Cerebellar nuclear complex (tissue), 1 donor: ENCODE data around the gene ARMC12.

Experiments
- DNase-seq, 2 experiments: peaks; one replicate each; lab custom pipeline; 2025; lab: John Stamatoyannopoulos, UW

The ARMC12 gene

GRCh38 chr6:35776364-35777215, 39.8 kb downstream of the ARMC12 start, which contains the start of gene CLPSL2:
Gene CLPSL2 (plus strand): TSS chr6:35776598. CDS start chr6:35776619, 21 bp downstream.
- no peak for DNase-seq

GRCh38 chr6:35777356-35778102, 40.7 kb downstream of the ARMC12 start:
- no peak for DNase-seq

- no peak for DNase-seq
These were observed 41.6 kb downstream of the ARMC12 start for GRCh38 chr6:35778437-35778836.

GRCh38 chr6:35780719-35781118, 43.9 kb downstream of the ARMC12 start, which contains the start of gene CLPSL1:
Gene CLPSL1 (plus strand): TSS chr6:35781019. CDS start chr6:35781111, 92 bp downstream.
- DNase-seq = no peak

GRCh38 chr6:35781290-35781689, 44.5 kb downstream of the ARMC12 start:
- DNase-seq = no peak

GRCh38 chr6:35782424-35782823, 45.6 kb downstream of the ARMC12 start:
- DNase-seq = no peak

- DNase-seq = no peak
These were observed 47.4 kb downstream of the ARMC12 start for GRCh38 chr6:35784200-35784599.

GRCh38 chr6:35786272-35786671, 49.4 kb downstream of the ARMC12 start:
- DNase-seq = no peak

GRCh38 chr6:35786810-35787209, 50.0 kb downstream of the ARMC12 start:
- DNase-seq = no peak

- DNase-seq = no peak
These were observed 50.7 kb downstream of the ARMC12 start for GRCh38 chr6:35787266-35788218.

- no peak for DNase-seq
These were observed 51.7 kb downstream of the ARMC12 start for GRCh38 chr6:35788423-35788982.

GRCh38 chr6:35790683-35791082, 53.9 kb downstream of the ARMC12 start:
- no peak for DNase-seq

GRCh38 chr6:35794536-35795452, 58.0 kb downstream of the ARMC12 start:
- no peak for DNase-seq

GRCh38 chr6:35795453-35796071, 58.7 kb downstream of the ARMC12 start:
- DNase-seq = no peak

GRCh38 chr6:35796236-35796635, 59.4 kb downstream of the ARMC12 start:
- DNase-seq = no peak

- no peak for DNase-seq
These were observed 61.1 kb downstream of the ARMC12 start for GRCh38 chr6:35797837-35798526.
